A673 (cell line): Measurements from ENCODE around the gene RAPGEF4.

Experiments
- EZH2 ChIP-seq: fragments of 200-600 bp; sonication (generic); IDR thresholded peaks from 2 replicates; pipeline ENCODE4 v1.6.1; 2017; ENCODE audit warnings: borderline replicate concordance, low read depth, mild to moderate bottlenecking, mixed read lengths, antibody characterized with exemption, low read length; ENCODE audit not compliant: poor library complexity, severe bottlenecking
- TF ChIP-seq, protein P1 (sequence below): fragments of 300-800, 200-600 bp; sonication (generic); conservative IDR thresholded peaks from 2 replicates; pipeline ENCODE4 v1.5.1; 2017; ENCODE audit warnings: low read depth, mild to moderate bottlenecking, antibody characterized with exemption, low read length, moderate library complexity, mixed read lengths

DNA sequence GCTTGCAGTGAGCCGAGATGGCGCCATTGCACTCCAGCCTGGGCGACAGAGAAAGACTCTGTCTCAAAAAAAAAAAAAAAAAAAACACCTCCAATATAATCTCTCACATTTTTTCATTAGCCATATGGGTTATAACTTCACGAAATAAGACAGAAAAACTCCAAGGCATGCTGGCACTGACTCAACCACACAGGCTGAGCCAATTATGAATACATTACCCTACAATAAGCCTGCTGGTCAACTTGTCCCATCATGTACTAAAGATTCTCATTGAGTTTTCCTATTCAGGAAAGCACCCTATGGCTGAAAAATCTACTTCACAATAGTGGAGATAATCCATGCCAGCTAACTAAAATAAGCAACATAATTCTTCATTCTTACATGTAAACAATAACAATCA is 327.2 kb downstream of the RAPGEF4 start:
- TF ChIP-seq, protein P1, sequence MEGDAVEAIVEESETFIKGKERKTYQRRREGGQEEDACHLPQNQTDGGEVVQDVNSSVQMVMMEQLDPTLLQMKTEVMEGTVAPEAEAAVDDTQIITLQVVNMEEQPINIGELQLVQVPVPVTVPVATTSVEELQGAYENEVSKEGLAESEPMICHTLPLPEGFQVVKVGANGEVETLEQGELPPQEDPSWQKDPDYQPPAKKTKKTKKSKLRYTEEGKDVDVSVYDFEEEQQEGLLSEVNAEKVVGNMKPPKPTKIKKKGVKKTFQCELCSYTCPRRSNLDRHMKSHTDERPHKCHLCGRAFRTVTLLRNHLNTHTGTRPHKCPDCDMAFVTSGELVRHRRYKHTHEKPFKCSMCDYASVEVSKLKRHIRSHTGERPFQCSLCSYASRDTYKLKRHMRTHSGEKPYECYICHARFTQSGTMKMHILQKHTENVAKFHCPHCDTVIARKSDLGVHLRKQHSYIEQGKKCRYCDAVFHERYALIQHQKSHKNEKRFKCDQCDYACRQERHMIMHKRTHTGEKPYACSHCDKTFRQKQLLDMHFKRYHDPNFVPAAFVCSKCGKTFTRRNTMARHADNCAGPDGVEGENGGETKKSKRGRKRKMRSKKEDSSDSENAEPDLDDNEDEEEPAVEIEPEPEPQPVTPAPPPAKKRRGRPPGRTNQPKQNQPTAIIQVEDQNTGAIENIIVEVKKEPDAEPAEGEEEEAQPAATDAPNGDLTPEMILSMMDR: no peak
- no peak for TF ChIP-seq EZH2
